ENCODE data around the gene CD2AP. TPM values are rescaled to one million over a fixed set of nuclear protein-coding genes. Genes with fewer than 3 reads are reported as not detected.
"Not testable (repeated sequence)": the region's sequence is repeated elsewhere in the genome, so short reads cannot be mapped to it uniquely, and the experiment has no call there.

The CD2AP gene
- total RNA-seq, 2 donors from 2014 or later, result 34.4 to 45.3 TPM

GRCh38 chr6:47476781-47477496 lies 650 bp upstream of the CD2AP start:
- no peak for DNase-seq
- H3K4me1 Mint-ChIP-seq, result peaks cover 34% of the 10 kb centered on the region
- no peaks in the 10 kb centered on the region for H3K27me3 Mint-ChIP-seq

GRCh38 chr6:47478233-47479139 lies 897 bp downstream of the CD2AP start:
- H3K4me1 Mint-ChIP-seq, result peaks cover 42% of the 10 kb centered on the region
- peak overlapping the region; percentile 99 for H3K27ac Mint-ChIP-seq
- H3K4me3 Mint-ChIP-seq, result peak overlapping the region; percentile 100
- DNase-seq (no peak), ATAC-seq (no peak)
- no peaks in the 10 kb centered on the region for H3K27me3 Mint-ChIP-seq
- peaks cover 5% of the 10 kb centered on the region for H3K36me3 Mint-ChIP-seq (ENCODE audit: low read depth)
- no peaks in the 10 kb centered on the region for H3K9me3 ChIP-seq (ENCODE audit: control insufficient read depth, low read length, poor library complexity, severe bottlenecking)

More at GRCh38 chr6:47476781-47477496, 650 bp upstream of the CD2AP start:
- Mint-ChIP-seq H3K4me3 (peak overlapping the region; percentile 100), H3K27ac (peak overlapping the region; percentile 99), H3K36me3 (ENCODE audit: low read depth) (peaks cover 5% of the 10 kb centered on the region)
- ATAC-seq, result no peak
- no peaks in the 10 kb centered on the region for H3K9me3 ChIP-seq (ENCODE audit: control insufficient read depth, low read length, poor library complexity, severe bottlenecking)

- DNase-seq (no peak), ATAC-seq (no peak)
- Mint-ChIP-seq H3K4me3 (peak overlapping the region; percentile 100), H3K27ac (peak overlapping the region; percentile 99), H3K36me3 (ENCODE audit: low read depth) (peaks cover 5% of the 10 kb centered on the region), H3K27me3 (no peaks in the 10 kb centered on the region), H3K4me1 (peaks cover 48% of the 10 kb centered on the region)
- H3K9me3 ChIP-seq (ENCODE audit: control insufficient read depth, low read length, poor library complexity, severe bottlenecking), result no peaks in the 10 kb centered on the region
Observed at GRCh38 chr6:47479140-47479508, 1.5 kb downstream of the CD2AP start.

GRCh38 chr6:47479874-47480273 lies 2.3 kb downstream of the CD2AP start:
- Mint-ChIP-seq H3K27ac (peak overlapping the region; percentile 99), H3K36me3 (ENCODE audit: low read depth) (peaks cover 5% of the 10 kb centered on the region), H3K27me3 (no peaks in the 10 kb centered on the region), H3K4me1 (peaks cover 53% of the 10 kb centered on the region), H3K4me3 (no peak overlapping the region)
- DNase-seq (no peak), ATAC-seq (no peak)
- H3K9me3 ChIP-seq (ENCODE audit: control insufficient read depth, low read length, poor library complexity, severe bottlenecking), result no peaks in the 10 kb centered on the region

GRCh38 chr6:47481213-47481612 lies 3.6 kb downstream of the CD2AP start:
- H3K27me3 Mint-ChIP-seq; H3K36me3 Mint-ChIP-seq (ENCODE audit: low read depth); H3K9me3 ChIP-seq (ENCODE audit: control insufficient read depth, low read length, poor library complexity, severe bottlenecking); ATAC-seq; H3K27ac Mint-ChIP-seq; DNase-seq; H3K4me3 Mint-ChIP-seq: not testable (repeated sequence)
- peaks cover 53% of the 10 kb centered on the region for H3K4me1 Mint-ChIP-seq

- no peak overlapping the region for H3K4me3 Mint-ChIP-seq
Observed at GRCh38 chr6:47481806-47482205, 4.2 kb downstream of the CD2AP start.

GRCh38 chr6:47483516-47483852 lies 5.9 kb downstream of the CD2AP start:
- no peaks in the 10 kb centered on the region for H3K9me3 ChIP-seq (ENCODE audit: control insufficient read depth, low read length, poor library complexity, severe bottlenecking)
- ATAC-seq (no peak), DNase-seq (no peak)
- Mint-ChIP-seq H3K27ac (peak overlapping the region; percentile 82), H3K36me3 (ENCODE audit: low read depth) (peaks cover 3% of the 10 kb centered on the region), H3K4me3 (peak overlapping the region; percentile 59), H3K27me3 (no peaks in the 10 kb centered on the region), H3K4me1 (peaks cover 48% of the 10 kb centered on the region)

More at GRCh38 chr6:47481806-47482205, 4.2 kb downstream of the CD2AP start:
- Mint-ChIP-seq H3K27me3 (no peaks in the 10 kb centered on the region), H3K4me1 (peaks cover 52% of the 10 kb centered on the region), H3K36me3 (ENCODE audit: low read depth) (peaks cover 5% of the 10 kb centered on the region), H3K27ac (peak overlapping the region; percentile 19)
- H3K9me3 ChIP-seq (ENCODE audit: control insufficient read depth, low read length, poor library complexity, severe bottlenecking), result no peaks in the 10 kb centered on the region
- ATAC-seq, result no peak
- no peak for DNase-seq

GRCh38 chr6:47483853-47484546 lies 6.4 kb downstream of the CD2AP start:
- no peaks in the 10 kb centered on the region for H3K9me3 ChIP-seq (ENCODE audit: control insufficient read depth, low read length, poor library complexity, severe bottlenecking)
- Mint-ChIP-seq H3K4me3 (peak overlapping the region; percentile 19), H3K4me1 (peaks cover 47% of the 10 kb centered on the region), H3K27me3 (no peaks in the 10 kb centered on the region), H3K36me3 (ENCODE audit: low read depth) (peaks cover 3% of the 10 kb centered on the region), H3K27ac (no peak overlapping the region)
- DNase-seq, result no peak
- no peak for ATAC-seq

GRCh38 chr6:47484616-47485015 lies 7.0 kb downstream of the CD2AP start:
- no peaks in the 10 kb centered on the region for H3K9me3 ChIP-seq (ENCODE audit: control insufficient read depth, low read length, poor library complexity, severe bottlenecking)
- ATAC-seq (no peak), DNase-seq (no peak)
- H3K27me3 Mint-ChIP-seq, result no peaks in the 10 kb centered on the region
- peaks cover 3% of the 10 kb centered on the region for H3K36me3 Mint-ChIP-seq (ENCODE audit: low read depth)
- no peak overlapping the region for H3K27ac Mint-ChIP-seq
- H3K4me1 Mint-ChIP-seq, result peaks cover 45% of the 10 kb centered on the region
- no peak overlapping the region for H3K4me3 Mint-ChIP-seq

- H3K27ac Mint-ChIP-seq, result no peak overlapping the region
- H3K36me3 Mint-ChIP-seq (ENCODE audit: low read depth), result peaks cover 3% of the 10 kb centered on the region
- DNase-seq, result no peak
- no peaks in the 10 kb centered on the region for H3K27me3 Mint-ChIP-seq
- no peaks in the 10 kb centered on the region for H3K9me3 ChIP-seq (ENCODE audit: control insufficient read depth, low read length, poor library complexity, severe bottlenecking)
- peaks cover 42% of the 10 kb centered on the region for H3K4me1 Mint-ChIP-seq
- ATAC-seq, result no peak
- no peak overlapping the region for H3K4me3 Mint-ChIP-seq
Observed at GRCh38 chr6:47485083-47485482, 7.5 kb downstream of the CD2AP start.

- DNase-seq, result no peak
- H3K4me1 Mint-ChIP-seq, result peaks cover 41% of the 10 kb centered on the region
- ATAC-seq, result no peak
- no peak overlapping the region for H3K4me3 Mint-ChIP-seq
- peaks cover 3% of the 10 kb centered on the region for H3K36me3 Mint-ChIP-seq (ENCODE audit: low read depth)
- no peaks in the 10 kb centered on the region for H3K9me3 ChIP-seq (ENCODE audit: control insufficient read depth, low read length, poor library complexity, severe bottlenecking)
- H3K27me3 Mint-ChIP-seq, result no peaks in the 10 kb centered on the region
- no peak overlapping the region for H3K27ac Mint-ChIP-seq
Observed at GRCh38 chr6:47485491-47486135, 8.0 kb downstream of the CD2AP start.

- DNase-seq (no peak), ATAC-seq (no peak)
- H3K27me3 Mint-ChIP-seq, result no peaks in the 10 kb centered on the region
- H3K9me3 ChIP-seq (ENCODE audit: control insufficient read depth, low read length, poor library complexity, severe bottlenecking), result no peaks in the 10 kb centered on the region
- H3K4me1 Mint-ChIP-seq, result peaks cover 37% of the 10 kb centered on the region
- no peak overlapping the region for H3K27ac Mint-ChIP-seq
- no peaks in the 10 kb centered on the region for H3K36me3 Mint-ChIP-seq (ENCODE audit: low read depth)
- H3K4me3 Mint-ChIP-seq, result no peak overlapping the region
Observed at GRCh38 chr6:47489995-47490394, 12.4 kb downstream of the CD2AP start.

- no peak overlapping the region for H3K4me3 Mint-ChIP-seq
- peak overlapping the region; percentile 29 for H3K27ac Mint-ChIP-seq
- H3K4me1 Mint-ChIP-seq, result peaks cover 44% of the 10 kb centered on the region
Observed at GRCh38 chr6:47490676-47491075, 13.1 kb downstream of the CD2AP start.

More at GRCh38 chr6:47490676-47491075, 13.1 kb downstream of the CD2AP start:
- ATAC-seq, result no peak
- no peak for DNase-seq
- H3K36me3 Mint-ChIP-seq (ENCODE audit: low read depth), result no peaks in the 10 kb centered on the region
- H3K9me3 ChIP-seq (ENCODE audit: control insufficient read depth, low read length, poor library complexity, severe bottlenecking), result no peaks in the 10 kb centered on the region
- no peaks in the 10 kb centered on the region for H3K27me3 Mint-ChIP-seq
